HG03571 (cell line): ENCODE results near the gene NSMCE1.
A peak's percentile ranks its signal among the peaks of the same experiment; 100 is the strongest.

Source experiments
- ATAC-seq: cut with Tn5 transposase; IDR thresholded peaks from one replicate; pipeline ENCODE4 v1.9.1; 2021; ENCODE audit not compliant: unreplicated experiment

The NSMCE1 gene

GRCh38 chr16:27198451-27199234, 69.9 kb downstream of the NSMCE1 start:
- no peak for ATAC-seq

GRCh38 chr16:27197004-27197403, 71.6 kb downstream of the NSMCE1 start:
- ATAC-seq: no peak

GRCh38 chr16:27195941-27196595, 72.5 kb downstream of the NSMCE1 start:
- ATAC-seq: no peak

- no peak for ATAC-seq
Measured at GRCh38 chr16:27195076-27195741, 73.4 kb downstream of the NSMCE1 start.

- ATAC-seq: no peak
Measured at GRCh38 chr16:27193300-27193990, 75.1 kb downstream of the NSMCE1 start.

- no peak for ATAC-seq
Measured at GRCh38 chr16:27191352-27191924, 77.1 kb downstream of the NSMCE1 start.

GRCh38 chr16:27190316-27190871, 78.2 kb downstream of the NSMCE1 start:
- ATAC-seq: no peak

GRCh38 chr16:27189335-27189972, 79.1 kb downstream of the NSMCE1 start:
- no peak for ATAC-seq

- ATAC-seq: no peak
Measured at GRCh38 chr16:27188633-27189032, 79.9 kb downstream of the NSMCE1 start.

- ATAC-seq: no peak
Measured at GRCh38 chr16:27185776-27186130, 82.8 kb downstream of the NSMCE1 start.

- ATAC-seq: no peak
Measured at GRCh38 chr16:27182906-27183405, 85.6 kb downstream of the NSMCE1 start.

GRCh38 chr16:27181019-27181790, 87.4 kb downstream of the NSMCE1 start:
- ATAC-seq: no peak

- peak; percentile 68 for ATAC-seq
Measured at GRCh38 chr16:27179500-27180072, 89.0 kb downstream of the NSMCE1 start.

GRCh38 chr16:27177031-27177774, 91.4 kb downstream of the NSMCE1 start:
- no peak for ATAC-seq

GRCh38 chr16:27175888-27176287, 92.7 kb downstream of the NSMCE1 start:
- ATAC-seq: no peak
